ENCODE results near the gene CCER1. TPM values are rescaled to one million over a fixed set of nuclear protein-coding genes. Genes with fewer than 3 reads are reported as not detected.

Gene CCER1
- total and polyA plus RNA-seq, 4 experiments from 2014 or later: not detected

DNA sequence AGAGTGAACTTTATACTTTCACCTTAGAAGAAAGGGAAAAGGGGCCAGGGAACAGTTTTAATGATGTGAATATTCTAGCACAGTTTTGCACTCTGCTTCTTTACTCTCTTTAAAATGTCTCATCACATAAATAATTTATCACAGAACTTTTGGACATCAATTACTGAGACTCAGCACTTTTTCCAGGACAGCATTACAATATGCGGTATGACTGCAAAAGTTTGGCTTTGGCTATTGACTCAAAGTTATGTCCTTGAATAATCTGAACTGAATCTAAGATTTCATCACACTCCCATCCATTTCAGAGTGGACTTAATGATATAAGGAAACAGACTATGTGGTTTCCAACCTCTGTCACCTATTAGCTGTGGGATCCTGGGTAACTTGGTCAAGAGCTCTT is 11.7 kb downstream of the CCER1 start:
- H3K9me3 ChIP-seq (ENCODE audit: control insufficient read depth in 1 of 2, low read length in 2 of 2): no peaks in the 10 kb centered on the region
- H3K27ac ChIP-seq (ENCODE audit: low read depth, low read length): no peak overlapping the region
- ChIA-PET CTCF (ENCODE audit: partially characterized antibody) (interaction anchor here (0.6 to 1.5 kb wide), 5 partner anchors 9 to 1412 kb away, joined by 3 to 4 read pairs (median 3); no protein-coding TSS in a partner anchor), POLR2A (ENCODE audit: partially characterized antibody) (no interaction called here)
- no peaks in the 10 kb centered on the region for H3K4me1 ChIP-seq (ENCODE audit: insufficient read depth, low read length)
- H3K36me3 ChIP-seq (ENCODE audit: insufficient read depth, low read length): no peaks in the 10 kb centered on the region
- Mint-ChIP-seq H3K27me3 (peaks cover 2% of the 10 kb centered on the region in 2 donors), H3K27ac (no peak overlapping the region), H3K9me3 (no peaks in the 10 kb centered on the region), H3K4me3 (no peak overlapping the region), H3K36me3 (no peaks in the 10 kb centered on the region), H3K4me1 (no peaks in the 10 kb centered on the region)
- intact Hi-C loops (cut with micrococcal nuclease): loop anchor here (5.0 to 10.0 kb wide), 2 partner anchors 1712 to 1926 kb away; no protein-coding TSS in a partner anchor
- no peak for DNase-seq
- H3K27me3 ChIP-seq (ENCODE audit: insufficient read depth, low read length): no peaks in the 10 kb centered on the region
- H3K4me3 ChIP-seq (ENCODE audit: low read length in 2 of 2): no peak overlapping the region

DNA sequence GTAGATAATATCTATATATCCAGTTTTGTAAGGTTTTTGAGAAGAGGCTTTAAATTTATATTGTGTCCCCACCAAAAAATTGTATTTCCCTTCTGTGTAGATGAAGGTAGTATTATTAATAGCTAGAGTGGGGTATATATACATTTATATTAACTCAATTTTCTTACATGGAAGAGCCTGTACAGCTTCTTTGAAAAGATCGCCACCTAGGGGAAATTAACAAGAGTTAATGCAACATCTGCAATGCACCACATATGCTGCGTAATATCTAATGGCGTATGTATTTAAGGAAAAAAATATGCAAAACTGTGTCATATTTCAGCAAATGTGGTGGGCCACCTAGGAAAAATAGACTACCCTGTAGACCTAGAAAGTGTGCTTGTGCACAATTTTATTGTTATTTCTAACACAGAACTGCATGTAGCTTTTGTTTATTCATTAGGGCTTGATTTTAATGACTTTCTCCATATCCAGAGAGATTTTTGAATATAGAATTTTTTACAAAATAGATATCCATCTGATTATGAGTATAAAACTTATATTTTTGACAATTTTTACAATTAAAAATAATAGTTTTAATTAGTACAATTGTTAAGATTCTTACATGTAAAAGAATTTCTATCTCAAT is 14.0 kb downstream of the CCER1 start:
- H3K27ac Mint-ChIP-seq: no peak overlapping the region
- peak in 2 of 5 donors; percentile 9 for DNase-seq
- CTCF ChIA-PET (ENCODE audit: partially characterized antibody): interaction anchor here (0.6 to 1.3 kb wide), 6 partner anchors 11 to 1398 kb away, joined by 3 to 4 read pairs (median 4); no protein-coding TSS in a partner anchor

DNA sequence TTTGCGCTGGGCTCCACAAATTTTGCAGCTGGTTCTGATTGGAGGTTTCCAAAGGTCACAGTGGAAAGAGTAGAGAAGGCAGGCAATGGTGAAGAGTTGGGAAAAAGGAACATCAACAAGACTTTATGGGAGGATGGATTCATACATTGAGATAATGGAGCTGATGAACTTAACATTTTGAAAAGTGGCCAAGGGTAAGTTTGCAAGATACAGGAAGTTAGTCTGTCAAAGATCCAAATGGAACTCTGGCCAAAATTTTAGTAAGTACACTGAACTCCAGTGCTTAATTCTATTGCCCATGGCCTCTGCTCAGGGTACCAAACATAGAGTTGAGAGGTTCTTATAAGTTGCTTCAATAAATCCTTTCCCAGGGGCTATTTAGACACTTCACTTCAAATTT is 15.6 kb downstream of the CCER1 start:
- Mint-ChIP-seq H3K36me3 (no peaks in the 10 kb centered on the region), H3K4me3 (no peak overlapping the region), H3K4me1 (no peaks in the 10 kb centered on the region), H3K27ac (no peak overlapping the region), H3K27me3 (peaks cover 4 to 10% of the 10 kb centered on the region in 2 donors), H3K9me3 (no peaks in the 10 kb centered on the region)
- intact Hi-C loops (cut with micrococcal nuclease): no loop called here
- H3K27ac ChIP-seq (ENCODE audit: low read depth, low read length): no peak overlapping the region
- H3K27me3 ChIP-seq (ENCODE audit: insufficient read depth, low read length): no peaks in the 10 kb centered on the region
- H3K4me1 ChIP-seq (ENCODE audit: insufficient read depth, low read length): no peaks in the 10 kb centered on the region
- H3K4me3 ChIP-seq (ENCODE audit: low read length in 2 of 2): no peak overlapping the region
- no peaks in the 10 kb centered on the region for H3K9me3 ChIP-seq (ENCODE audit: control insufficient read depth in 1 of 2, low read length in 2 of 2)
- CTCF ChIA-PET (ENCODE audit: partially characterized antibody): no interaction called here
- no peak for DNase-seq
- POLR2A ChIA-PET (ENCODE audit: partially characterized antibody): no interaction called here
- no peaks in the 10 kb centered on the region for H3K36me3 ChIP-seq (ENCODE audit: insufficient read depth, low read length)

More for the DNA sequence above, 14.0 kb downstream of the CCER1 start:
- Mint-ChIP-seq H3K4me3 (no peak overlapping the region), H3K36me3 (no peaks in the 10 kb centered on the region), H3K4me1 (no peaks in the 10 kb centered on the region), H3K27me3 (peaks cover 4 to 5% of the 10 kb centered on the region in 2 donors), H3K9me3 (no peaks in the 10 kb centered on the region)
- Histone ChIP-seq H3K9me3 (ENCODE audit: control insufficient read depth in 1 of 2, low read length in 2 of 2) (no peaks in the 10 kb centered on the region), H3K36me3 (ENCODE audit: insufficient read depth, low read length) (no peaks in the 10 kb centered on the region), H3K4me1 (ENCODE audit: insufficient read depth, low read length) (no peaks in the 10 kb centered on the region), H3K27ac (ENCODE audit: low read depth, low read length) (no peak overlapping the region), H3K27me3 (ENCODE audit: insufficient read depth, low read length) (no peaks in the 10 kb centered on the region), H3K4me3 (ENCODE audit: low read length in 2 of 2) (no peak overlapping the region)
- POLR2A ChIA-PET (ENCODE audit: partially characterized antibody): no interaction called here
- intact Hi-C loops (cut with micrococcal nuclease): loop anchor here (5.0 to 10.0 kb wide), 2 partner anchors 1714 to 1924 kb away; no protein-coding TSS in a partner anchor

DNA sequence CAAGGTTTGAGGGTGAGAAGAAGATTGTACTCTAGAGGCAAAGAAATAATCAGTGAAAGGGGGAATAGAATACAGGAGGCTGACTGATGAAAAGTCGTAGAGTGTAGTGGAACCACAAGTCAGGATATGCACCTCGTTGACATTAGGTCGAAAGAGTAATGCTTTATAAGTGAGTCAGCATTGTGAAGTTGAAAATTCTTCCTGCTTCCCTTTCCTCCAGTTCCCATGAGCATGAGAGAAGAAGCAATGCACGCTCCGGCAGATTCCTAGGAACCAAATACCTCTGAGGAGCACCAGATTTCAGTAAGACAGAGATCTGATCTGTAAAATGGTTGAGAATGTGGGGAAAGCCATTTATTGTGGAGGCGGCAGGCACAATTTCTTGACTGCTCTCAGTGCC is 16.5 kb downstream of the CCER1 start:
- intact Hi-C loops (cut with micrococcal nuclease): no loop called here
- peaks cover 4 to 10% of the 10 kb centered on the region in 2 donors for H3K27me3 Mint-ChIP-seq
- CTCF ChIA-PET (ENCODE audit: partially characterized antibody): no interaction called here

DNA sequence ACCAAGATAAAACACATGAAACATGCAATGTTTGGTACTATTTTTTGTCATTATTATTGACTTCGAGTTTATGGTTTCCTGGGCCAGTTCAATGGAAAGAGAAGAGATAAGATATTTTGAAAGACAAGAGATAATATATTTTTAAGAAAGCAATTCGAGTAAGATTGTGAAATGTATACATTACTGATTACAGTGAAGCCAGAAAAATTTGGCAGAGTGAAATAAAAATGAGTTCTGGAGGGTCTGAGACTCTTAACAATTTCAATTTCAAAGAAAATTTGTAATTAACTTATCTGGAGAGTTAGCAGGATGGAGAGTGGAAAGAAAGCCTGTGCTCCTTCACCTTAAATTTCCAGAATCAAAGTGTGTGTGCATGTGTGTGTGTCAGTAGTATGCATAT is 17.3 kb downstream of the CCER1 start:
- intact Hi-C loops (cut with micrococcal nuclease): no loop called here
- H3K4me3 Mint-ChIP-seq: no peak overlapping the region
- POLR2A ChIA-PET (ENCODE audit: partially characterized antibody): no interaction called here

More for the DNA sequence above, 16.5 kb downstream of the CCER1 start:
- no peaks in the 10 kb centered on the region for H3K4me1 ChIP-seq (ENCODE audit: insufficient read depth, low read length)
- H3K4me3 ChIP-seq (ENCODE audit: low read length in 2 of 2): no peak overlapping the region
- no peaks in the 10 kb centered on the region for H3K9me3 ChIP-seq (ENCODE audit: control insufficient read depth in 1 of 2, low read length in 2 of 2)
- peaks cover 0 to 4% (median 0%) of the 10 kb centered on the region in 8 donors for H3K9me3 Mint-ChIP-seq
- no peak overlapping the region for H3K27ac ChIP-seq (ENCODE audit: low read depth, low read length)
- H3K4me1 Mint-ChIP-seq: no peaks in the 10 kb centered on the region
- H3K27me3 ChIP-seq (ENCODE audit: insufficient read depth, low read length): no peaks in the 10 kb centered on the region
- no peak overlapping the region for H3K4me3 Mint-ChIP-seq
- H3K27ac Mint-ChIP-seq: no peak overlapping the region
- POLR2A ChIA-PET (ENCODE audit: partially characterized antibody): no interaction called here
- H3K36me3 ChIP-seq (ENCODE audit: insufficient read depth, low read length): no peaks in the 10 kb centered on the region
- no peaks in the 10 kb centered on the region for H3K36me3 Mint-ChIP-seq
- no peak for DNase-seq

DNA sequence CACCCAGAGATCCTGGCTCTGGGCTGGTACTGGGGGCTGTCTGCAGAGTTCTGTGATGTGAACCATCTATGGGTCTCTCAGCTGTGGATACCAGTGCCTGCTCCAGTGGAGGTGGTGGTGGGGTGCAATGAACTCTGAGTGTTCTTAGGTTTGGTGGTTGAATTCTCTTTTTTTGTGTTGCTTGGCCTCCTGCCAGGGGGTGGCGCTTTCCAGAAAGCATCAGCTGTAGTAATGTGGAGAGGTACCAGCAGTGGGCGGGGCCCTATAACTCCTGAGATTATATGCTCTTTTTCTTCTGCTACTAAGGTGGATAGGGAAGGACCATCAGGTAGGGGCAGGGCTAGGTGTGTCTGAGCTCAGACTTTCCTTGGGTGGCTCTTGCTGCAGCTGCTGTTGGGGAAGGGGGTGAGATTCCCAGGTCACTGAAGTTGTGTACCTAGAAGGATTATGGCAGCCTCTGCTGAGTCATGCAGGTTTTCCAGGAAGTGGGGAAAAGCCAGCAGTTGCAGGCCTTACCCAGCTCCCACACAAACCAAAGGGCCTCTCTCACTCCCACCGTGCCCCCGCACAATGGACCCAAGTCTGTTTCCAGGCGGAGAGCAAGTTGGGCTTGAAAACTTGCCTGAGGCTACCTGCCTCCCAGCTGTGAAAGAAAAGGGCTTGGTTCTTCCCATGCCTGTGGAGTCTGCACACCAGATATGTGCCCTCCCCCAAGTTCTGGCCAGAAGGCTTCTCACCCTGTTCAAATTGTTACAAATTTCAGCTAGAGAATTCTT is 18.6 kb downstream of the CCER1 start:
- no peak overlapping the region for H3K4me3 Mint-ChIP-seq
- no peaks in the 10 kb centered on the region for H3K4me1 Mint-ChIP-seq
- Histone ChIP-seq H3K36me3 (ENCODE audit: insufficient read depth, low read length) (no peaks in the 10 kb centered on the region), H3K4me1 (ENCODE audit: insufficient read depth, low read length) (no peaks in the 10 kb centered on the region), H3K9me3 (ENCODE audit: control insufficient read depth in 1 of 2, low read length in 2 of 2) (no peaks in the 10 kb centered on the region), H3K4me3 (ENCODE audit: low read length in 2 of 2) (no peak overlapping the region), H3K27ac (ENCODE audit: low read depth, low read length) (no peak overlapping the region), H3K27me3 (ENCODE audit: insufficient read depth, low read length) (no peaks in the 10 kb centered on the region)
- H3K9me3 Mint-ChIP-seq: peaks cover 0 to 8% (median 0%) of the 10 kb centered on the region in 8 donors
- CTCF ChIA-PET (ENCODE audit: partially characterized antibody): interaction anchor here (1.2 kb wide), 1 partner anchor 10 kb away, joined by 4 read pairs; no protein-coding TSS in a partner anchor
- H3K27me3 Mint-ChIP-seq: peaks cover 4 to 12% of the 10 kb centered on the region in 2 donors
- POLR2A ChIA-PET (ENCODE audit: partially characterized antibody): no interaction called here
- no peak for DNase-seq
- intact Hi-C loops (cut with micrococcal nuclease): no loop called here
- no peaks in the 10 kb centered on the region for H3K36me3 Mint-ChIP-seq
- no peak overlapping the region for H3K27ac Mint-ChIP-seq

More for the DNA sequence above, 17.3 kb downstream of the CCER1 start:
- Histone ChIP-seq H3K27ac (ENCODE audit: low read depth, low read length) (no peak overlapping the region), H3K36me3 (ENCODE audit: insufficient read depth, low read length) (no peaks in the 10 kb centered on the region), H3K4me3 (ENCODE audit: low read length in 2 of 2) (no peak overlapping the region), H3K9me3 (ENCODE audit: control insufficient read depth in 1 of 2, low read length in 2 of 2) (no peaks in the 10 kb centered on the region), H3K4me1 (ENCODE audit: insufficient read depth, low read length) (no peaks in the 10 kb centered on the region), H3K27me3 (ENCODE audit: insufficient read depth, low read length) (no peaks in the 10 kb centered on the region)
- Mint-ChIP-seq H3K4me1 (no peaks in the 10 kb centered on the region), H3K27me3 (peaks cover 4 to 12% of the 10 kb centered on the region in 2 donors), H3K27ac (no peak overlapping the region), H3K36me3 (no peaks in the 10 kb centered on the region), H3K9me3 (peaks cover 0 to 6% (median 0%) of the 10 kb centered on the region in 8 donors)
- CTCF ChIA-PET (ENCODE audit: partially characterized antibody): interaction anchor here (1.2 kb wide), 1 partner anchor 8 kb away, joined by 4 read pairs; no protein-coding TSS in a partner anchor
- DNase-seq: no peak

DNA sequence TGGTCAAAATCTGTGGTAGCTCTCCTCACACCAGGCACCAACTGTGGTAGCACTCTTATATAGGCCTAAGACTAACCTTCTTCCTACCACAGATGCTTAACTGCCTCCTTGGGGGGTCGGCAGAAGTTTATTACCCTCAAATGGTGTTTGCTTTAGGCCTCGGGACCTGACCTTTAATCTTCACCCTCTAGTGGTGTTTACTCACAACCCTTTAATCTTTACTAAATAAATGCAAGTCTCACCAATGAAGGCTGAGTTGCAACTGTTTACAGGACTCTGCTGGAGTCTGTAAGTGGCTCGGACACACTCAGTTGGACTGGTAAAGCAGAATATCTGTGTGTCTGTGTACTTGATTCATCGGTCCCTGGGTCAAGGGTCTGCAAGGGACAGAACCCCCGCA is 29.4 kb downstream of the CCER1 start:
- Mint-ChIP-seq H3K4me3 (no peak overlapping the region), H3K4me1 (no peaks in the 10 kb centered on the region), H3K9me3 (peaks cover 0 to 23% (median 15%) of the 10 kb centered on the region in 8 donors), H3K36me3 (no peaks in the 10 kb centered on the region), H3K27ac (no peak overlapping the region), H3K27me3 (peaks cover 4 to 6% of the 10 kb centered on the region in 2 donors)
- POLR2A ChIA-PET (ENCODE audit: partially characterized antibody): no interaction called here
- Histone ChIP-seq H3K4me1 (ENCODE audit: insufficient read depth, low read length) (no peaks in the 10 kb centered on the region), H3K36me3 (ENCODE audit: insufficient read depth, low read length) (no peaks in the 10 kb centered on the region), H3K9me3 (ENCODE audit: control insufficient read depth in 1 of 2, low read length in 2 of 2) (no peaks in the 10 kb centered on the region), H3K27ac (ENCODE audit: low read depth, low read length) (no peak overlapping the region), H3K4me3 (ENCODE audit: low read length in 2 of 2) (no peak overlapping the region), H3K27me3 (ENCODE audit: insufficient read depth, low read length) (no peaks in the 10 kb centered on the region)
- intact Hi-C loops (cut with micrococcal nuclease): no loop called here
- no peak for DNase-seq
- CTCF ChIA-PET (ENCODE audit: partially characterized antibody): no interaction called here
